Activated CD4-positive, alpha-beta T cell treated with anti-CD3 and anti-CD28 coated beads, Interleukin-2, Interleukin-6, amounts not matched to agents 100 ng/mL and 50 ng/mL, durations not matched to agents 16 hours and 8 hours (primary cell): ENCODE measurements around the gene STIMATE.

ENCODE experiments used
- DNase-seq: peaks from one replicate; pipeline ENCODE4 v3.0.0-alpha.2; 2020

STIMATE gene

GRCh38 chr3:52839268-52839575 is 58.1 kb downstream of the STIMATE start:
- no peak for DNase-seq

- peak; percentile 47 for DNase-seq
Measured at GRCh38 chr3:52838561-52839267, 58.6 kb downstream of the STIMATE start.

- no peak for DNase-seq
Measured at GRCh38 chr3:52836986-52837385, 60.4 kb downstream of the STIMATE start.

GRCh38 chr3:52836471-52836845 is 60.9 kb downstream of the STIMATE start:
- no peak for DNase-seq

GRCh38 chr3:52835766-52836470 is 61.4 kb downstream of the STIMATE start:
- no peak for DNase-seq

- no peak for DNase-seq
Measured at GRCh38 chr3:52834871-52835501, 62.4 kb downstream of the STIMATE start, which contains the start of gene MUSTN1. MUSTN1 (minus strand) TSS chr3:52835019; CDS start chr3:52834948, 71 bp downstream.

- DNase-seq: no peak
Measured at GRCh38 chr3:52833202-52833601, 64.1 kb downstream of the STIMATE start.

- no peak for DNase-seq
Measured at GRCh38 chr3:52831500-52832301, 65.6 kb downstream of the STIMATE start.

GRCh38 chr3:52830535-52831258 is 66.7 kb downstream of the STIMATE start, which contains the start of gene ITIH4:
ITIH4 (minus strand) TSS chr3:52830672; CDS start chr3:52830642, 30 bp downstream.
- DNase-seq: no peak

GRCh38 chr3:52829906-52830463 is 67.4 kb downstream of the STIMATE start:
- no peak for DNase-seq

- DNase-seq: no peak
Measured at GRCh38 chr3:52829482-52829881, 67.9 kb downstream of the STIMATE start.

- DNase-seq: no peak
Measured at GRCh38 chr3:52827866-52828376, 69.4 kb downstream of the STIMATE start.

GRCh38 chr3:52827441-52827840 is 69.9 kb downstream of the STIMATE start:
- no peak for DNase-seq

GRCh38 chr3:52824037-52824436 is 73.3 kb downstream of the STIMATE start:
- no peak for DNase-seq

GRCh38 chr3:52822363-52822762 is 75.0 kb downstream of the STIMATE start:
- DNase-seq: no peak

- peak; percentile 26 for DNase-seq
Measured at GRCh38 chr3:52820736-52821135, 76.6 kb downstream of the STIMATE start.

- DNase-seq: no peak
Measured at GRCh38 chr3:52819936-52820335, 77.4 kb downstream of the STIMATE start.

- no peak for DNase-seq
Measured at GRCh38 chr3:52817860-52818259, 79.5 kb downstream of the STIMATE start.

GRCh38 chr3:52817221-52817620 is 80.1 kb downstream of the STIMATE start:
- DNase-seq: no peak

- DNase-seq: no peak
Measured at GRCh38 chr3:52816654-52817053, 80.7 kb downstream of the STIMATE start.

GRCh38 chr3:52816199-52816598 is 81.1 kb downstream of the STIMATE start:
- no peak for DNase-seq

GRCh38 chr3:52813810-52814209 is 83.5 kb downstream of the STIMATE start:
- no peak for DNase-seq
